Measurements from ENCODE around the gene TMEM151B. TPM values are rescaled to one million over a fixed set of nuclear protein-coding genes. Genes with fewer than 3 reads are reported as not detected.
A peak's percentile ranks its signal among the peaks of the same experiment; 100 is the strongest.

The TMEM151B gene
- total and polyA plus RNA-seq, 2 of the 13 experiments (the other 11 are each of a cell fraction or from before 2014, with no cell fraction given) = not detected

DNA sequence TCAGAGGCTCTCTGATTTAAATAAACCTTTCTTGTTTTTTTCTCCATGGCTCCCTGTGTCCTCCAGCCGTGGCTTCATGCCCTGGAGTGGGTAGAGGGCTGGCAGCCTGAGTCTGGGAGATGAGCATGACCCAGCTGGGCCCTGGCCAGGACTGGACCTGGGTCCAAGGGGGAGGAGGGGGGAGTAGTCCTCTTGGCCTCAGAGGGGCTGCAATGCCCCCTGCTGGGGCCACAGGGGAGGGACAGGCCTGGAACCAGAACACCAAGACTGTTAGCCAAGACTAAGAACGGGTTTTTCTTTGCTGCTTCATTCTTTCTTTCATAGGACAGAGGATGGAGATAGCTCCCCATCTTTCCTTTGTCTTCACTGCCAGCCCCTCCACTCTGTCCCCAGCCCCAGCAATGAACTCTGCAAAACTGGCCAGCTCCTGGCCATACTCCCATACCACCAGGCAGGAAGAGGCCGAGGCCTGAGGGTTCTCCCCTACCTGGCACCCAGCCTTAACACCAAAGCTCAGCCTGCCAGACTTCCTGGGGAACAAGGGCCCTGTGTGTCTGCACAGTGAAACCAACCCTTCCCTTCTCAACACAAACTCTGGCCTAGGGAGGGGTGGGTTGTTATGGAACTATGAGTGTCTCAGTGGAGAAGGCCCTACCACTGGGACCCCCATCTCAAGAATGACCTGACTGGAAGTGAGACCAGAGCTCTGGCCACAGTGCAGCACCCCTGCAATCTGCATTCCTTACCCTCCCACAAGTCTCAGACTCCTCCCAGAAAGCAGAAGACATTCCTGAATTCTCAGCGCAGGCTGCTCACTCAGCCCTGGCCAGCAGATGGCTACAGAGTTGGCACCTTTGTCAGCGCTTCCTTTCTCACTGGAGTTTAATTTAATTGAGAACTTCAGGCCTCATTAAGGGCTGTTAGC, 35.9 kb upstream of the TMEM151B start (continued):
- TF ChIP-seq, protein P1, sequence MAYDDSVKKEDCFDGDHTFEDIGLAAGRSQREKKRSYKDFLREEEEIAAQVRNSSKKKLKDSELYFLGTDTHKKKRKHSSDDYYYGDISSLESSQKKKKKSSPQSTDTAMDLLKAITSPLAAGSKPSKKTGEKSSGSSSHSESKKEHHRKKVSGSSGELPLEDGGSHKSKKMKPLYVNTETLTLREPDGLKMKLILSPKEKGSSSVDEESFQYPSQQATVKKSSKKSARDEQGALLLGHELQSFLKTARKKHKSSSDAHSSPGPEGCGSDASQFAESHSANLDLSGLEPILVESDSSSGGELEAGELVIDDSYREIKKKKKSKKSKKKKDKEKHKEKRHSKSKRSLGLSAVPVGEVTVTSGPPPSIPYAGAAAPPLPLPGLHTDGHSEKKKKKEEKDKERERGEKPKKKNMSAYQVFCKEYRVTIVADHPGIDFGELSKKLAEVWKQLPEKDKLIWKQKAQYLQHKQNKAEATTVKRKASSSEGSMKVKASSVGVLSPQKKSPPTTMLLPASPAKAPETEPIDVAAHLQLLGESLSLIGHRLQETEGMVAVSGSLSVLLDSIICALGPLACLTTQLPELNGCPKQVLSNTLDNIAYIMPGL (CRISPR knock-in tag; IDR thresholded peaks at IDR 0.05; ENCODE audit: borderline replicate concordance in 1 of 2, low read depth in 1 of 2) = peak; percentile 68 to 93; a peak in 2 of 4 replicates
- TF ChIP-seq ZNF260 (CRISPR knock-in tag; IDR thresholded peaks at IDR 0.05; ENCODE audit: borderline replicate concordance, low read depth) (no peak), BORCS8-MEF2B (CRISPR knock-in tag; IDR thresholded peaks at IDR 0.05) (peak; percentile 88; the same call in 1 of the 2 replicates), ZFY (CRISPR knock-in tag; IDR thresholded peaks at IDR 0.05) (peak; percentile 49; the same call in 1 of the 2 replicates), ZNF354B (CRISPR knock-in tag; IDR thresholded peaks at IDR 0.05) (no peak), FOXA3 (CRISPR knock-in tag; IDR thresholded peaks at IDR 0.05) (peak; percentile 44), ZNF501 (CRISPR knock-in tag; IDR thresholded peaks at IDR 0.05) (0 out of 2 replicates have a peak, but pooled peaks have one; percentile 49), ARNT2 (CRISPR knock-in tag; IDR thresholded peaks at IDR 0.05; ENCODE audit: low read depth) (peak; percentile 52; the same call in 1 of the 2 replicates), ZNF138 (CRISPR knock-in tag; IDR thresholded peaks at IDR 0.05; ENCODE audit: low read depth) (0 out of 2 replicates have a peak, but pooled peaks have one; percentile 40), ZNF562 (CRISPR knock-in tag; IDR thresholded peaks at IDR 0.05; ENCODE audit: borderline replicate concordance) (no peak), PHF21A (CRISPR knock-in tag; IDR thresholded peaks at IDR 0.05) (peak; percentile 43; the same call in 1 of the 2 replicates), FOXP1 (IDR thresholded peaks at IDR 0.05) (no peak), FOXP1 (CRISPR knock-in tag; IDR thresholded peaks at IDR 0.05) (no peak), HDAC6 (IDR thresholded peaks at IDR 0.05; ENCODE audit: low read depth, low read length) (no peak), SMAD3 (CRISPR knock-in tag; IDR thresholded peaks at IDR 0.05) (0 out of 2 replicates have a peak, but pooled peaks have one; percentile 60), ZFP82 (CRISPR knock-in tag; IDR thresholded peaks at IDR 0.05; ENCODE audit: borderline replicate concordance) (no peak), ISL2 (CRISPR knock-in tag; IDR thresholded peaks at IDR 0.05) (peak; percentile 50; the same call in 1 of the 2 replicates), ZNF207 (IDR thresholded peaks at IDR 0.05; ENCODE audit: borderline replicate concordance) (no peak), NONO (IDR thresholded peaks at IDR 0.05) (no peak), NONO (CRISPR knock-in tag; conservative IDR thresholded peaks at IDR 0.05) (peak; percentile 57; the same call in 1 of the 2 replicates), CBX1 (IDR thresholded peaks at IDR 0.05; ENCODE audit: low read depth) (no peak), RELA (CRISPR knock-in tag; IDR thresholded peaks at IDR 0.05) (0 out of 2 replicates have a peak, but pooled peaks have one; percentile 39), ZNF614 (CRISPR knock-in tag; IDR thresholded peaks at IDR 0.05; ENCODE audit: borderline replicate concordance) (peak; percentile 62; the same call in 1 of the 2 replicates), KLF16 (CRISPR knock-in tag; IDR thresholded peaks at IDR 0.05) (peak in 1 of 2 experiments; percentile 64; a peak in 1 of 4 replicates)
- TF ChIP-seq, protein P2, sequence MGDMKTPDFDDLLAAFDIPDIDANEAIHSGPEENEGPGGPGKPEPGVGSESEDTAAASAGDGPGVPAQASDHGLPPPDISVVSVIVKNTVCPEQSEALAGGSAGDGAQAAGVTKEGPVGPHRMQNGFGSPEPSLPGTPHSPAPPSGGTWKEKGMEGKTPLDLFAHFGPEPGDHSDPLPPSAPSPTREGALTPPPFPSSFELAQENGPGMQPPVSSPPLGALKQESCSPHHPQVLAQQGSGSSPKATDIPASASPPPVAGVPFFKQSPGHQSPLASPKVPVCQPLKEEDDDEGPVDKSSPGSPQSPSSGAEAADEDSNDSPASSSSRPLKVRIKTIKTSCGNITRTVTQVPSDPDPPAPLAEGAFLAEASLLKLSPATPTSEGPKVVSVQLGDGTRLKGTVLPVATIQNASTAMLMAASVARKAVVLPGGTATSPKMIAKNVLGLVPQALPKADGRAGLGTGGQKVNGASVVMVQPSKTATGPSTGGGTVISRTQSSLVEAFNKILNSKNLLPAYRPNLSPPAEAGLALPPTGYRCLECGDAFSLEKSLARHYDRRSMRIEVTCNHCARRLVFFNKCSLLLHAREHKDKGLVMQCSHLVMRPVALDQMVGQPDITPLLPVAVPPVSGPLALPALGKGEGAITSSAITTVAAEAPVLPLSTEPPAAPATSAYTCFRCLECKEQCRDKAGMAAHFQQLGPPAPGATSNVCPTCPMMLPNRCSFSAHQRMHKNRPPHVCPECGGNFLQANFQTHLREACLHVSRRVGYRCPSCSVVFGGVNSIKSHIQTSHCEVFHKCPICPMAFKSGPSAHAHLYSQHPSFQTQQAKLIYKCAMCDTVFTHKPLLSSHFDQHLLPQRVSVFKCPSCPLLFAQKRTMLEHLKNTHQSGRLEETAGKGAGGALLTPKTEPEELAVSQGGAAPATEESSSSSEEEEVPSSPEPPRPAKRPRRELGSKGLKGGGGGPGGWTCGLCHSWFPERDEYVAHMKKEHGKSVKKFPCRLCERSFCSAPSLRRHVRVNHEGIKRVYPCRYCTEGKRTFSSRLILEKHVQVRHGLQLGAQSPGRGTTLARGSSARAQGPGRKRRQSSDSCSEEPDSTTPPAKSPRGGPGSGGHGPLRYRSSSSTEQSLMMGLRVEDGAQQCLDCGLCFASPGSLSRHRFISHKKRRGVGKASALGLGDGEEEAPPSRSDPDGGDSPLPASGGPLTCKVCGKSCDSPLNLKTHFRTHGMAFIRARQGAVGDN (CRISPR knock-in tag; IDR thresholded peaks at IDR 0.05) = peak; percentile 85

All from HepG2 (cell line).